GM19025 (cell line): ENCODE results near the gene SSBP3.

ENCODE experiments used
- ATAC-seq: cut with Tn5 transposase; IDR thresholded peaks from one replicate; pipeline ENCODE4 v1.9.1; 2021; ENCODE audit warnings: mild to moderate bottlenecking, low read depth, moderate library complexity; ENCODE audit not compliant: unreplicated experiment

SSBP3 gene

DNA sequence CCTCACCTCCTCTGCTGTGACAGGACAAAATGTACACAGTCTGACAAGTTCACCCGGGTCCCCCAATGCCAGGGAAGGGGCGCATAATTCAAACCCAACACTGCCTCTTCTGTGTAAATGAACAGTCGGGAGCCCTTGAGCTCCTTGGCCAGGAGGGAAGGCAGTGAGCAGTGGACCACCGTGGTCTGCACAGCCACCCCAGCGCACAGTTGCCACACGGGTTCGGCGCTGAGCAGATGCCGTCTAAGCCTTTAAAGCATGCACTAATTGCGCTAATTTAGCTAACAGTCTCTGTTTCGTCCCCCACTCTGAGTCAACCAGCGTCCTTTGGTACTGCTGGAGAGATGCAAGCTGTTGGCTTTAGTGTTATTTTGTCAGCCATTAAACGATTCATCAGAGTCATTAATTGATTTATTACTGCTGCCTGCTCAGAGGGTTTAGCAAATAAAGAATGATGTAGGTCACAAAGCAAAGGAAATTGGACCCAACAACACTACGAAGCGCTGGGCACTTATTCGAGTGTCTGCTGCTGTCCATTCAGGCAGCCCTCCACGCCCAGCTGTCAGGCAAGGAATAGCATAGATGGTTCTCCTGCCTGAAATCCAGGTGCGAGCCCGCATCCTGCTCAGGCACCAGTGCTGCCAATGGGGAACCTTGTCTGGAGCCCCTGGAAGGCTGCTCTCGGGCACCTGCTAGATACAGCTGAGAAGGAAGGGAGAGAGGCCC is 114.8 kb downstream of the SSBP3 start:
- ATAC-seq: no peak

DNA sequence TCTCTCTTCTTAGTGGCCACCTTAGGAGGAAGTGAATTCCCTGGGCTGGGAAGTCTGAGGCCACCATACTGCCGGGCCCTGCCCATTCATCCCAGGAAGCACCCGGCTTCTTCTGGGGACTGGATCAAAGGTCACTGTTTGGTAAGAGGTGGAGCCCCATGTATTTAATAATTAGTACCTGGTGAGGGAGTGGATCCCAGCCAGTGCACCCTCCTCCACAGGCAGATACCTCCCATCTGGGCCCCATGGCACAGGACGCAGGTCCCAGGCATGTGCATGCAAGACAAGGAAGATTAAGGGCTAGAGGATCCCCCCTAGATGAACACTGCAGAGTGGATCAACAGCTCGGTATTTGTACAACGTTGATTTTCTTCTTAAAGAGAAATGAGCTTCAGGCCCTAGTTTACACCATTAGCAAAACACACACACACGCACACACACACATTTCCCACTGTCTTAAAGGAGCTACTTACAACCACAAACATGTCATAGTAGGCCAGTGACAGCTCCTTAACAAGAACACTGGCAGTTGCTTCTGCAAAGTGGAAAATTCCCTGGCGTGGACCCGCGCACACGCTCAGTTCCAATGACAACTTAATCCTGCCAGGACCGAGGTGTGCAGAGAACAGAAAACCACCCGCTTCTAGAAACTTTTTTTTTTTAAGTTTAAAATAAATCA is 115.5 kb downstream of the SSBP3 start:
- no peak for ATAC-seq

DNA sequence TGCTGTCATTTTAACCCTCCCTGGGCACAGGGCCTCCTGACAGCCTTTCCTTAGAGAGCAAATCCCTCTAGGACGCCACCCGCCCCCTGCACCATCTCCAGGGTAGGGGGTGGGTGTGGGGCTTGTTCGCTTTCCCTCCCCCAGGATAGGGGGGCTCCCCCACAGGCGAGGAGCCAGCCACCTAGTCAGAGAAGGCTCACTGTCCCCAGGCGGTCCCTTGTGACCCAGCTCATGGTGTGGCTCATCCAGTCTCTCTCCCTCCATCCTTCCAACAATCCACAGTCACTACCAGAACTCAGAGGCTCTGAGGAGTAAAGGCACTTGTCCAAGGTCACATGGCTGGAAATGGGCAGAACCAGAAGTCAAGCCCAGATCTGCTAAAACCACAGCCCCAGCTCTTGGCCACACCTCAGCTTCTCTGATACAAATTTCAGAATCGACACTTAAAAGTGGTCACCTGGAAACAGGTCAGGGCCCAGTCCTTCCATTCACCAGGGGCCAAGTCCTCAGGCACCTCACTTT is 116.4 kb downstream of the SSBP3 start:
- ATAC-seq: no peak

DNA sequence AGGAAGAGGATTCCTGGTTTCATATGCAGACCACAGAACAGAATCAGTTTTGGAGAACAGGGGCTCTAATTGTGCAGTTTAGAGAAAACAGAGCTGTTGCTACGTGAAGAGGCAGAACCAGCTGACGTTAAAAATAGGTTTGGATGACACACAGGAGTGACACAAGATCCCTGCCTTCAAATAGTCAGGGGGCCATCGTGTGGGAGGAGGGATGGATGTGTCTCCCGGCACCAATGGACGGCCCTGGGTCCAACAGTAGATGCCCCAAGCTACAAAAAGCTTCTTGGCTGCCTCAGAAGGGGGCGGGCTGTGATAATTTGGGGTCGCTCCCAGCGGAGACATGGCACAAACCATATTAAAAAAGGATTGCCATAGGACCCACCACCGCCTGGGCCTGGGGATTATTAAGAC is 118.4 kb downstream of the SSBP3 start:
- no peak for ATAC-seq

DNA sequence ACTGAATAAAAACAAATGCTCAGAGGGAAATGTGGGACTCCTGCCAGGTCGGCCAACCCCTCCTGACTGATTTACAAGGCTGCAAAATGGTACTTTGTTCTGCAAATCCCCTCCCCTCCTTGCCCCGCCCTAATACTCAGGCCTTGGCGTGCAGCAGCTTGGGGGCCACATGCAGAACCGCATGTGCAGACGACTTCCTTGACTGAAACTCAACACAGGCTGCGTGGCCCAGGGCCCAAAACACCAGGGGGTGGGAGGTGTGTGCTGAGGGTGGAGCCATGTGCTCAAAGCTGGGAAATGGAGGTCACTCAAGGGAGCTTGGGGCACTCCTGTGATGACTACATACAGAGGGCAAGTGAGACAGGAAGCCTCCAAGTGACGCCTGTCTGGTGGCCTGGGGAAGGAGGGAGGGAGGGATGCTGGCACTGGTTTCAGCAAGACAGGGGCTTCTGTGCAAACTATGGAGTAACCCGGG is 119.0 kb downstream of the SSBP3 start:
- ATAC-seq: no peak

DNA sequence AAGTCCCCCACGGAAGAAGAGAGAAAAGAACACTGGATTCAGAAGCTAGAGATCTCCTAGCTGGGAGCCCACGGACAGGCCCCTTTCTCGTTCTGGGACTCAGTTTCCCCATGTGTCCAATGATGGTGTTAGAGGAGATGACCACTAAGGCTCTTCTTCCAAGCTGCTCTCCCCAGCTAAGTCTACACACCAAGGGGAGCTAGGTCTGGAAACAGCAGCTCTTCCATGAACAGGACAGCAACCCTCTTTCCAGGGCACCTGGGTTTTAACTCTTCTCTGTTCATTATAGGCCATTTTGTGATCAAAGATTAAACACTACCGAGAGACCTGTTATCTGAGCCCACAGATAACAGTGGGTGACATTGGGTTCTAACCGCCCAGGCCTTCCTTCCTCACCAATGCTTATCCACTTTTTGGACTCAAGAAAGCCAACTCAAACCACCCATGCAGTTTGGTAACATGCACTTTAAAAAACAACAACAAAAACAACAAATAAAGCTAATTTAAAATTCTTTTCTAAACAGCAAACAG is 120.3 kb downstream of the SSBP3 start:
- no peak for ATAC-seq

DNA sequence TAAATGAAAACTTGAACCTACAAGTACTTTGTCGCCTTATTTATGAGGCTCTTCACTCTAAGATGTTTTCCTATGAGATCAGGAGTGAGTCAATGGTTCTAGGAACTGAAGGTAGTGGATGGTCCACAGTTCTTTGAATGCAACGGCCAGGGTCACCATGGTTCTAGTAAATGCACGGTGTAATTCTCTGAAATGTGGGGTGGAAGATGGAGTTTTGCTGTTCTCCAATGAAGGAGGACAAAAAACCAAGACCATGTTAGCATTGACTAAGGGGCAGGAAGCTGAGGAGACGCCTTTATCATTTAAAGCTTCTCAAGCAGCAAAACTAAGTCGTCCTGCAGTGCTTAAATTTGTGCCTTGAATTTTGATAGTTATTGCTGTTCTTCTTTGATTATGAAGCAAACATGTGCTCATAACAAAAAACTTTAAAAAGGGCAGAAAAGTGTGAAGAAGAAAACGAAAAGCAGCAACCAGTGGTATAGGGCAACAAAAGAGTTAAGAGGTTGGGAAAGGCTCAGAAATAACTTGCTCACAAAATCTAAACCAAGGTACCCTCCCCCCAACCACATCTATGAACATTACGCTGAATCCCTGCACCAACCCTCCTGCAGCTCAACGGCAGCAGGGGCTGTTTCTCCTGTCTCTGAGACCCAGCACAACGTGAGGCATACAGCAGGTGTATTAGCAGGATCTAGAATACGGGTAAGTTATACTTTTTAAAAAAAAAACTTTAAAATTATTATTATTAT is 121.2 kb downstream of the SSBP3 start:
- no peak for ATAC-seq

DNA sequence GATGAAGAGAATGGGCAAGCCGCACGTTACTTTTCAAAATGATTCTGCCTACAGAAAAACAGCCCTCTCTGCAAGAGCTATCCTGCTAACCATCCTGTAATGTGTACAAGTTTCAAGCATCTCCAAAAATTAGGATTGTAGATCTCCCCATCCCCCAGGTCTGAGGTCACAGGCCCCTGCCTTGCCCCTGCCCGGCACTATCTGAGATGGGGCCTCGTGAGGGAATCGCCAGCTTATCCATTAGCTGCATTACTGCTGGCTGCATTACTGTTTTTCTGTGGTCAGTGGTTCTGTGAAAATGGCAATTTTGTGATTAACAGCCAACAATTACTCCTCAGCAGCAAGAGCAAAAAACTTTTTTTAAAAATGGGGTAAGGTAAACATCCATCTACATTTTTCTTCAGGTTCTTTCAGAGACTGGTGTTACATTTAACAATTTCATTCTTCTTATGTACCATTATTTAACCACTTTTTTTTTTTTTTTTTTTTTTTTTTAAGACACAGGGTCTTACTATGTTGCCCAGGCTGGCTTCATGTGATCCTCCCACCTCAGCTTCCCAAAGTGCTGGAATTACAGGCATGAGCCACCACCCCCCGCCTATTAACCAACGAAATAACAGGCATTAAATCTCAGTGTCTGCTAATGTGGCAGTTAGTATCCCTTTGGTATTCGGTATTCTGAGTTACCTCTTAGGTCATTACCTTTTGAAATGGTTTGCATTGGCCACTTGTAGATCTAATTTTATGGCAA is 122.4 kb downstream of the SSBP3 start:
- no peak for ATAC-seq

DNA sequence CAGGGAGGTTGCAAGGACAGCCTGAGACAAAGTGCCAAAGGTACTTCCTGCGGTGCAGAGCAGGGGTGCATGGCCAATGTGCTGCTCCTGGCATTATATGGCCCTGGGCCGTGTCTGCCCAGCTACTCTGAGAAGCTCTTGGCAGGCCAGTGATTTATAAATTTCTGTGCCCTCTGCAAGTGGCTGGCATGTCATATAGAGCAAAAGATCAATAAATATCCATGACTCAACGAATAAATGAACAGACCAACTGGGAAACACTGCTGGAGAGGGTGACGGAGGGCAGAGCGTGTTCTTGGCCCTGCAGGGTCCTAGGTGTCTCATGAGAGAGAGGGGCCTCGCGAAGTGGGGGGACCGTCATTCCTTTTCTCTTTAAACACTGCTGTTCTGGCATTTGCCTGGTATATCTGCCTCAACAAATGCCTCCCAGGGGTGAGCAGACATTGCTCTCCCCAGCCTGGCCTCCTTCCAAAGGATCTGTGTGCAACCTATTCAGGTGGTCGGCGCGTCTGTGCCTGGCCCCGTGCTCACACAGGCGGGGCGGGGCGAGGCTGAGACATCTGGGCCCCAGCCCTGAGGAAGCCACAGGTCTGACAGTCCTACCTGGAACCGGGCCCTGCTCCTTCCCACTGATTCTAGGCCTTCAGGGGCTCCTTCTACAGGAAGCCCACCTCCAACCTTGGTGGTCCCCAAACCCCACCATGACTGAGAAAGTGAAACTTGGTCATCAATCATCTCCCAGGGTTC is 123.9 kb downstream of the SSBP3 start:
- no peak for ATAC-seq

DNA sequence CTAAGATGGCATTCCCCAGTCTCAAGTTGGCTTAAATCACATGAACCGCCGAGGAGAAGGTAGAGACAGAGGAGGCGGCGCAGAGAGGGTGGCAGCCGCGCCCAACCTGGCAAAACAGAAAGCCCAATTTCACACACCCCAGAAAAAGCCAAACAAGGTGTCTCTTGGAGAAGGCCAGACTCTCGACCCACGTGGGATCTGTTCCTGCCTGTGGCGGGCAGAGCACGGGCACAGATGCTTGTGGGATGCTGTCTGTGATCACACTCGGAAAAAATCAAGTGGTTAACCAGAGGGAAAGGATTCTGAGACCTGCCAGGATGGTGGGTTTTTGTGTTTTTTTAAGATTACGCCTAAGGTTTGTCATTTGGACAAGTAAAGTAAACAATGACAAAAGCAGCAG is 125.5 kb downstream of the SSBP3 start:
- ATAC-seq: no peak

DNA sequence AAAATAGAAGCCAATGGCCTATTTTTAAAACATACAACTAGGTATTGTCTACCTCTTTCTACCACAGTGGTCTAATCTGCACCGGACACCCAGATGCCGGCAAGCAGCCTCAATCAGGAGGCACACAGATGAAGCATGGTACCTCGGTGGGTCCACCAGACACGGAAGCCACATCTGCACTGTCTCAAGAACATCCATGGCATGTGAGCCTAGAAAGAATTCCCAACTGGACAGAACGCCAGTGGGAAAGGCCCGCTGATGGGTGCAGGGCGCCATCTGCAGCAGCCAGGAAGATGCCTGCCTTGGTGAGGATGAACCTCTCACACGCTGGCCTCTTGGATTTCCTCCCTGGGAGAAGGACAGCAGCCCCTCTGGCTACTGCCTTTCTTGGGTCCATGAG is 126.7 kb downstream of the SSBP3 start:
- ATAC-seq: no peak

DNA sequence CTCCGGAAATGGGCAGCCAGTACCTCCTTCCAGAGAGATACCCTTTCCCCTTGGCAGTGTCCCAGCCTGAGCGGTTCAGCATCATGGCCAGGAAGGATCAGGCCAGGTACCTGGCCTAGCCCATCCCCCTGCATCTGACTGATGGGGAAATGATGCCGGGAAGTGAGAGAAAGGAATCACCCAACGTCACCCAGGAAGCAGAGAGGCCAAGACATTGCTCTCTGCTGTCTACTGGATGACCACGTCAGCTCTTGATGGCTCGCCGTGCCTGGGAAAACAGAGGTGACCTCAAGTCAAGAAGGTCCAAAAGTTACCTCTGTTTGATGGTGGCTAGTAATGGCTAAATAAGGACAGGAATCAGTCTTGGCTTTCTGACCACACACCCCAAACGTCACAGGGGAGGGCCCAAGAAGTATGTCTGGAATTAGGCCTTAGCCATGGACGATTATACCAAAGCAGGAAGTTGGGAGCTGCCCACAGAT is 127.2 kb downstream of the SSBP3 start:
- ATAC-seq: no peak

DNA sequence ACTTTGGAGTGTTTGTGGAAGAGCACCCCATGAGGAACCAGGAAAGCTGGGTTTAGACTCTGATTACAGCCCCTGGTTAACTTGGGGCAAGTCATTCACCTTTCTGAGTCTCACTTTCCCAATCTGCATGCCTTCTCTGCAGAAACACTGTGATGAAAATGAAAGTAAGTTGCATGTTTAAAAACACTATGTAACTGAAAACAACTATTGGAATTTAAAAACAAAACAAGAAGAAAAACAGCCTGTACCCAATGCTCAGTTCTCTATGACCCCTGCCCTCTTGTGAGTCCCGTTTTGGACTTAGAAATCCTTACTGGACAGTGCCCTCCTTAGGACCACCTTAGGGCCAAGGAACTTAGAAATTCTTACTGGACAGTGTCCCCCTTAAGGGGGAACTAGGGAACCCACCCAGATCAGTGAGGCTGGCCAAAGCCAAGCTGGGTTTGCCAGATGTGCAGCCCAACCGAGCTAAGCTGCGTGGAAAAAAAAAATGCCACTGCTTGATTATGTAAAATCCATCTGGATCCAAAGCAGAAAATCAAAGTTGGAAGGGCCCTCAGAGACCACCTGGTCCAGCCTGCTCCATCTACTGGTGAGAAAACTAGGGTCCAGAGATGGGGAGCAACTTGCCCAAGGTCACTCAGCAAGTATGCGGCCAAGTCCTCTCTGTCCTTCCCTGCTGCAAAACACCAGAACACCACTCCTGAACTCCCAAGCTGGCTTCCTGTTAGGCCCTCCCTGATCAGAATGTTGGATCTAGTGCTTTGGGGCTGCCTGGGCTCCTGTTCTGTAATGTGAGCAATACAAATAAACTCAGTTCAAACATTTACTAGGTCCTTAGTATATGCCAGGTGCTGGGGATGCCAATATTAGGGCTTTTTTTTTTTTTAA is 128.5 kb downstream of the SSBP3 start:
- no peak for ATAC-seq

DNA sequence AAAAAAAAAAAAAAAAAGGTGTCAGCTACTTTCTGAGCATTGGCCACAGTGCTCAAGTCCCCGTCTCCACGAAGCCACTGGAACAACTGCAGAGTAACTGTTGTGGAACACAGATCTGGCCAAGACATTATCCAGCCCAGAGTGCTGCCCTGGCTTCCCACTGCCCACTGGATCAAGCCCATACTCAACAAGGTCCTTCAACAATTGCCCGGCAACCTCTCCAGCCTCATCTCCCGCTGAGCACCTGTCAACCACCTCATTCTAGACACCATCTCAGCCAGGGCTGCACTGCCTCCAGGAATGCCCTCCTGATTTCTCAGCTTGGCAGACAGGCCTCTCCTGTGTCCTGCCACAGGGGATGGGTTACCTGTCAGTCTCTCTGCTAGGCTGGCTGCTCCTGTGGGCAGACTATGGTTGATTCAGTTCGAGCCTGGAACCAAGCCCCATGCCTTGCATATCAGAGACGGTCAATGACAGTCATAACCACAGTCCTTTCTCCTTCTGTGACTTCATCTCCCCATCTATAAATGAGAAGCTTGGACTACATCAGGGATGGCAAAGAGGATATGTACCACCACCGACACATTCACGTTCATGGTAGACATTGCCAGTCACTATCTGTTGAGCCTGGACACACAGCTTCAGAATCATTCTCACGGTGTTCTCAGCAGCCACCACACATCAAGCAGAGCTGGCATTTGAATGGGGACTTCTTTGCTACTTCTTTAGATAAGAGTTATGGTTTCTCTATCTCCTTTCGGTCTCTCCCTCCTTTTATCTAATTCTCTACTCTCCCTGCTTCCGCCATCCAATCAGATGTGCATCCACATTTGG is 129.4 kb downstream of the SSBP3 start:
- no peak for ATAC-seq

DNA sequence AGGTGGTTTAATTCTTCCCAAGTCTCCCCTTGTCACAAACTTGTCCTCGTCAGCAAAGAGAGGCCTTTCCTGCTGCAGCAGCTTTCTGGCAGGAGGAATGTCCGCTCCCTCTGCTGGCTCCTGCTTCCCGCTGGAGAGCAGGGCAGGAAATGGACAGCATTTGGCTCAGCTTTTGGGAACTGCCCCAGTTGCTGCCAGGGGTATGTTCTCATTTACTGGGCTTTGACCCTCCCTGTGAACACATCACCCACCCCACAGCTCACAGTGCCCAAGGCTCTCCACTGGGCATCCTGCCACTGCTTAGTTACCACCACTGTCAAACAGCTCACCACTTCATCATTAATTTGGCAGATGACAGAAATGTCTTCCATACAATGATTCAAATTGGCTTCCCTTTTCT is 130.8 kb downstream of the SSBP3 start:
- no peak for ATAC-seq

DNA sequence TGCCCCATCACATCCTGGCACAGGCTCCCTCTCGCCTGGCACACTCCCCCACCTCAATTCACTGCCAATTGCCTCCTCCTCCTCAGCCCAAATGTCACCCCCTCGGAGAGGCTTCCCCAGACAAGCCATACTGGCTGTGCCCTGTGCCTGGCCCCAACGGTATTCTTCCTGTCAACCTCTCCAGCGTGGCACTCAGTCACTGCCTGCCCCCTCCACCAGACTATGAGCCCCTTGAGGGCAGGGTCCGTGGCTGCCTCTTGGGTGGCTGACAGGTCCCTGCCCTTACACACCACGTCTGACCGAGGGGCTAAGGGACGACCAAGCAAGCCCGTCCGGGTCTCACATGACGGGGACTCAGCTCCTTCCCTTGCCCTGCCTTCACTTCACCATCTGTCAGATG is 131.3 kb downstream of the SSBP3 start:
- no peak for ATAC-seq

DNA sequence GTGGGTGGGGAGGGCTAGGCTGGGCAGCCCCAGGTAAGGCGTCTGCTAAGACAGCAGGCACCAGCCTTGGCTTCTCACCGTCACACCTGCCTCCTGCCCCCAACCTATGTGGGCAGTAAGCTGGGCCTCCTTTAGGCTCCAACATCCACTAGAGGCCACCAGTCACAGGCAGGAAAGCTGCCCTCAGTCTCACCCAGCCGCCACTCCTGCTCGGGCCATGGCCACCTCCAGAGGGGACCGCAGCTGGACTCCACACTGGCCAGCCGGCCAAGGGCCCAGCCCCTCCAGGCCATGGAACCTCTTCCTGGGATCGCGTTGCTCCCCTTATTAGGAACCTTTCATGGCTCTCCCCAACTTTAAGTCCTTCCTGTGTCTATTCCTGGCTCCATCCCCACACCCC is 131.7 kb downstream of the SSBP3 start:
- ATAC-seq: no peak

DNA sequence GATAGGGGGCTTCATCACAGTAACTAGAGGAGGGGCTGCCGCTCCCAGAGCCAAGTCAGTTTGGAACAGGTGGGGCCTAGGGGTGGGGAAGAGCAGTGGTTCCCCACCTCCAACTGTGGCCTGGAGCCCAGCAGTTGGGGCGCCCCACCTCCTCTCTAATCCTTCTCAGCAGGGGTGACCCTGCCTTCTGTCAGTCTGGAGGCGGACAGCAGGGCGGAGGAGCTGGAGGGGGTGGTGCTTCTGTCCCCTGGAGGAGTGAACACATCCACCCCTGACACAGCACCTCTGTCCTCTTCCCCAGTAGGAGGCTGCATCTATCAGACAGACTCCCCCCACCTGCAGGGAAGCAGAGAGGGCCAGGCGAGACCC is 132.4 kb downstream of the SSBP3 start:
- no peak for ATAC-seq
